ENCODE results near the gene IL3. TPM values are rescaled to one million over a fixed set of nuclear protein-coding genes. Genes with fewer than 3 reads are reported as not detected.

Gene IL3
- total and polyA plus RNA-seq, 9 of the 15 experiments (the other 6 are each of a cell fraction or from before 2014, with no cell fraction given): not detected

DNA sequence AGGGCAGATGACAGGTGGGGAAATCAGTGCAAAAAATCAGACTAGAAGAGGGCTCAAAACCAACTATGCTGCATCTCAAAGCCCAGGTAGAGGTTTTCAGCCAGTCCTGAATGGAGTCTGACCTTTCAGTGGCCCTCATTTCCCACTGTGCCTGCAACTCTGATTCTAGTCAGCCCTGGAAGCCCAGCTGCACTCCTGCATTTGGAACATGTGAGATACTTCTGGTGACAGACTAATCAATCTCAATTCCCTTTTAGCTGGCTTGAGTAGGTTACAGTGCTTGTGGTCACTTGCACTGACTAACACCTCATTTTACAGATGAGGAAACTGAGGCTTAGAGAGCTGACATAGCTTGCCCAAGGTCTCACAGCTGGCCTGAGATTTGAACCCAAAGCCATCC, 41.1 kb upstream of the IL3 start:
- in situ Hi-C loops (cut with MboI) (loop anchor here (25.0 kb wide), 1 partner anchor 582 kb away; no protein-coding TSS in a partner anchor), intact Hi-C loops (cut with micrococcal nuclease) (no loop called here)
- no peak for DNase-seq (ENCODE audit: extremely low read depth in 1 of 4, low spot score in 3 of 4)
- Histone ChIP-seq H3K79me2 (ENCODE audit: control insufficient read depth, insufficient read depth, low read length) (no peaks in the 10 kb centered on the region), H2AFZ (ENCODE audit: low read depth, low read length) (no peak overlapping the region), H3K27ac (ENCODE audit: extremely low read depth, low read depth, low read length) (no peak overlapping the region), H3K9me1 (ENCODE audit: control insufficient read depth, insufficient read depth, low read length) (no peaks in the 10 kb centered on the region), H3K27me3 (ENCODE audit: control insufficient read depth in 2 of 2, insufficient read depth in 2 of 2, low read length in 2 of 2) (peaks cover 16 to 29% of the 10 kb centered on the region in 2 experiments), H3K36me3 (ENCODE audit: control insufficient read depth, insufficient read depth, low read length) (no peaks in the 10 kb centered on the region), H3K4me1 (replicated peaks in 1 of 2; ENCODE audit: control insufficient read depth in 2 of 2, insufficient read depth in 2 of 2, low read length in 2 of 2) (peaks cover 4 to 9% of the 10 kb centered on the region in 2 experiments; a peak in 3 of 5 replicates), H3K4me3 (no peak overlapping the region), H3K4me2 (ENCODE audit: insufficient read depth, low read length) (no peak overlapping the region), H3K9ac (ENCODE audit: insufficient read depth in 1 of 2, low read depth in 2 of 2, low read length in 2 of 2) (no peak overlapping the region), H3K9me3 (replicated peaks; ENCODE audit: control insufficient read depth, insufficient read depth, low read depth, low read length) (no peaks in the 10 kb centered on the region), H4K20me1 (replicated peaks; ENCODE audit: control insufficient read depth, insufficient read depth, low read length) (0 out of 2 replicates have a peak, but pooled peaks cover 4% of the 10 kb centered on the region)
- BruUV-seq (replicated peaks): no TSS peak
- ChIA-PET POLR2A (interaction anchor here (0.6 kb wide), 1 partner anchor 8 kb away, joined by 4 read pairs; no protein-coding TSS in a partner anchor), CTCF (ENCODE audit: low intra/inter-chr PET ratio) (no interaction called here)
- no peak for ATAC-seq
- no peak for FAIRE-seq
- no peak for TF ChIP-seq NFYB (IDR thresholded peaks at IDR 0.05; ENCODE audit: extremely low read depth, insufficient read length)
- no peak for TF ChIP-seq ZNF586 (CRISPR knock-in tag; conservative IDR thresholded peaks at IDR 0.05)
- TF ChIP-seq, protein P1, sequence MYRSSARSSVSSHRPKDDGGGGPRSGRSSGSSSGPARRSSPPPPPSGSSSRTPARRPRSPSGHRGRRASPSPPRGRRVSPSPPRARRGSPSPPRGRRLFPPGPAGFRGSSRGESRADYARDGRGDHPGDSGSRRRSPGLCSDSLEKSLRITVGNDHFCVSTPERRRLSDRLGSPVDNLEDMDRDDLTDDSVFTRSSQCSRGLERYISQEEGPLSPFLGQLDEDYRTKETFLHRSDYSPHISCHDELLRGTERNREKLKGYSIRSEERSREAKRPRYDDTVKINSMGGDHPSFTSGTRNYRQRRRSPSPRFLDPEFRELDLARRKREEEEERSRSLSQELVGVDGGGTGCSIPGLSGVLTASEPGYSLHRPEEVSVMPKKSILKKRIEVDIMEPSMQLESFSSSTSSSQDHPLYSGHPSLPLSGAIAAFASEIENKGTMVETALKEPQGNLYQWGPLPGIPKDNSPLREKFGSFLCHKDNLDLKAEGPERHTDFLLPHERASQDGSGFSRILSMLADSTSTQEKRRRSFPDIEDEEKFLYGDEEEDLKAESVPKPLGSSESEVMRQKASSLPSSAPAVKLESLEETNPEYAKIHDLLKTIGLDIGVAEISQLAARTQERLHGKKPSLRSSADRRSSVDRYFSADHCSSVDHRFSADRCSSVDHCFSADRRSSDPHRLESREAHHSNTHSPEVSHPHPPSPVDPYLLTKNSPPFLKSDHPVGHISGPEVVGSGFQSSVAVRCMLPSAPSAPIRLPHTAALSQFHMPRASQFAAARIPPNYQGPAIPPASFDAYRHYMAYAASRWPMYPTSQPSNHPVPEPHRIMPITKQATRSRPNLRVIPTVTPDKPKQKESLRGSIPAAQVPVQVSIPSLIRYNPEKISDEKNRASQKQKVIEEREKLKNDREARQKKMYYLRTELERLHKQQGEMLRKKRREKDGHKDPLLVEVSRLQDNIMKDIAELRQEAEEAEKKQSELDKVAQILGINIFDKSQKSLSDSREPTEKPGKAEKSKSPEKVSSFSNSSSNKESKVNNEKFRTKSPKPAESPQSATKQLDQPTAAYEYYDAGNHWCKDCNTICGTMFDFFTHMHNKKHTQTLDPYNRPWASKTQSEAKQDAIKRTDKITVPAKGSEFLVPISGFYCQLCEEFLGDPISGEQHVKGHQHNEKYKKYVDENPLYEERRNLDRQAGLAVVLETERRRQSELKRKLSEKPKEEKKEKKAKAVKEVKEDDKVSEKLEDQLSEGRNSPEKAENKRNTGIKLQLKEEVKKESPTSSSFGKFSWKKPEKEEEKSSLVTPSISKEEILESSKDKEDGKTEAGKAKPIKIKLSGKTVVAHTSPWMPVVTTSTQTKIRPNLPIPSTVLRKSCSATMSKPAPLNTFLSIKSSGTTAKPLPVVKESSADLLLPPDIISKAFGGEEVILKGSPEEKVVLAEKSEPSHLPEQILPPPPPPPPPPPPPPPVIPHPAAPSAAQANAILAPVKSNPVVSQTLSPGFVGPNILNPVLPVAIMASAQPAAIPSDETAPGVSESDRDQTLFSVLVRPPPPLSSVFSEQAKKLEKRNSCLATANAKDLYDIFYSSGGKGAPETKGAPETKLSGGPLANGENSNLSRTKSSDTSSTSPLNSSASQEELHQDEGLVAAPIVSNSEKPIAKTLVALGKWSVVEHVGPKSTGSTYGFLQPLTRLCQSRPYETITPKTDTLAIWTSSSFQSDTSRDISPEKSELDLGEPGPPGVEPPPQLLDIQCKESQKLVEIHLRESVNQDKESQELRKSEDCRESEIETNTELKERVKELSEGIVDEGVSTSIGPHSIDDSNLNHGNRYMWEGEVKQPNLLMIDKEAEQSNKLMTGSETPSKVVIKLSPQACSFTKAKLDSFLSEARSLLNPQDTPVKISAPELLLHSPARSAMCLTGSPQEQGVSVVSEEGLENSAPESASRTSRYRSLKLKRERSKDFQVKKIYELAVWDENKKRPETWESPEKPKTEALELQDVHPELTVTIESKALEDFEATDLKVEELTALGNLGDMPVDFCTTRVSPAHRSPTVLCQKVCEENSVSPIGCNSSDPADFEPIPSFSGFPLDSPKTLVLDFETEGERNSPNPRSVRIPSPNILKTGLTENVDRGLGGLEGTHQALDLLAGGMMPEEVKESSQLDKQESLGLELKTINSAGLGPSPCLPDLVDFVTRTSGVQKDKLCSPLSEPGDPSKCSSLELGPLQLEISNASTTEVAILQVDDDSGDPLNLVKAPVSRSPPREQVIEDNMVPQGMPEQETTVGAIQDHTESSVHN (IDR thresholded peaks at IDR 0.05; ENCODE audit: borderline replicate concordance in 1 of 2, low read depth in 1 of 2): no peak
- TF ChIP-seq STAT5B (CRISPR knock-in tag; IDR thresholded peaks at IDR 0.05): no peak
- TF ChIP-seq, protein P2, sequence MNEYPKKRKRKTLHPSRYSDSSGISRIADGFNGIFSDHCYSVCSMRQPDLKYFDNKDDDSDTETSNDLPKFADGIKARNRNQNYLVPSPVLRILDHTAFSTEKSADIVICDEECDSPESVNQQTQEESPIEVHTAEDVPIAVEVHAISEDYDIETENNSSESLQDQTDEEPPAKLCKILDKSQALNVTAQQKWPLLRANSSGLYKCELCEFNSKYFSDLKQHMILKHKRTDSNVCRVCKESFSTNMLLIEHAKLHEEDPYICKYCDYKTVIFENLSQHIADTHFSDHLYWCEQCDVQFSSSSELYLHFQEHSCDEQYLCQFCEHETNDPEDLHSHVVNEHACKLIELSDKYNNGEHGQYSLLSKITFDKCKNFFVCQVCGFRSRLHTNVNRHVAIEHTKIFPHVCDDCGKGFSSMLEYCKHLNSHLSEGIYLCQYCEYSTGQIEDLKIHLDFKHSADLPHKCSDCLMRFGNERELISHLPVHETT (CRISPR knock-in tag; conservative IDR thresholded peaks at IDR 0.05 in 1 of 2, IDR thresholded peaks at IDR 0.05 in 1 of 2): no peak
- TF ChIP-seq, protein P3, sequence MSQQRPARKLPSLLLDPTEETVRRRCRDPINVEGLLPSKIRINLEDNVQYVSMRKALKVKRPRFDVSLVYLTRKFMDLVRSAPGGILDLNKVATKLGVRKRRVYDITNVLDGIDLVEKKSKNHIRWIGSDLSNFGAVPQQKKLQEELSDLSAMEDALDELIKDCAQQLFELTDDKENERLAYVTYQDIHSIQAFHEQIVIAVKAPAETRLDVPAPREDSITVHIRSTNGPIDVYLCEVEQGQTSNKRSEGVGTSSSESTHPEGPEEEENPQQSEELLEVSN (IDR thresholded peaks at IDR 0.05; ENCODE audit: borderline replicate concordance in 1 of 2, extremely low read depth in 1 of 2, insufficient read depth in 1 of 2, insufficient read length in 1 of 2, low read depth in 1 of 2, low read length in 1 of 2, poor library complexity in 1 of 2, severe bottlenecking in 1 of 2): no peak

All from K562 (cell line).